ENCODE data around the gene MREG.

MREG gene

GRCh38 chr2:215899141-215900074, 113.9 kb downstream of the MREG start:
- no peak for DNase-seq (ENCODE audit: low read depth)
- TF ChIP-seq, protein P1, sequence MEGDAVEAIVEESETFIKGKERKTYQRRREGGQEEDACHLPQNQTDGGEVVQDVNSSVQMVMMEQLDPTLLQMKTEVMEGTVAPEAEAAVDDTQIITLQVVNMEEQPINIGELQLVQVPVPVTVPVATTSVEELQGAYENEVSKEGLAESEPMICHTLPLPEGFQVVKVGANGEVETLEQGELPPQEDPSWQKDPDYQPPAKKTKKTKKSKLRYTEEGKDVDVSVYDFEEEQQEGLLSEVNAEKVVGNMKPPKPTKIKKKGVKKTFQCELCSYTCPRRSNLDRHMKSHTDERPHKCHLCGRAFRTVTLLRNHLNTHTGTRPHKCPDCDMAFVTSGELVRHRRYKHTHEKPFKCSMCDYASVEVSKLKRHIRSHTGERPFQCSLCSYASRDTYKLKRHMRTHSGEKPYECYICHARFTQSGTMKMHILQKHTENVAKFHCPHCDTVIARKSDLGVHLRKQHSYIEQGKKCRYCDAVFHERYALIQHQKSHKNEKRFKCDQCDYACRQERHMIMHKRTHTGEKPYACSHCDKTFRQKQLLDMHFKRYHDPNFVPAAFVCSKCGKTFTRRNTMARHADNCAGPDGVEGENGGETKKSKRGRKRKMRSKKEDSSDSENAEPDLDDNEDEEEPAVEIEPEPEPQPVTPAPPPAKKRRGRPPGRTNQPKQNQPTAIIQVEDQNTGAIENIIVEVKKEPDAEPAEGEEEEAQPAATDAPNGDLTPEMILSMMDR (conservative IDR thresholded peaks at IDR 0.05; ENCODE audit: low read depth, low read length), result no peak
- no peak overlapping the region for H3K4me3 ChIP-seq (ENCODE audit: low read depth, low read length)

DNA sequence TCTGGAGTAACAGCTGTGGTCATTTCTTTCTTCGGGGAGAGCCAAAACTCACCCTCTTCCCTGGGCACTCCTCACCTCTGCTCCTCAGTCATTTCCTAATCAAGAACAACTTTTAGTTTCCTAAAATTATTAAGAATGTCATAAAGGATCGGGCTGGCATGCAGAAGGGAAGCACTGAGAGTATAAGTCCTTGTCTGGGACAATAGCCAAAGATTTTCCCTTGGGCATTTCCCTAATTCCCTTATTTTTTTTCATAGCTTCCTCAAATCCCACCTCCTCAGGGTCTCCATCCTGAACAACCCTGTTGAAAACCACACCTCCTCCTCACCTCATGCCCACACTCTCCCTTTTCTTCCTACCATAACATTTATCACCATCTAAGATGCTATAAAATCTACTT, 115.0 kb downstream of the MREG start:
- DNase-seq (ENCODE audit: low read depth), result no peak
- TF ChIP-seq, protein P1 (conservative IDR thresholded peaks at IDR 0.05; ENCODE audit: low read depth, low read length), result no peak
- no peak overlapping the region for H3K4me3 ChIP-seq (ENCODE audit: low read depth, low read length)

DNA sequence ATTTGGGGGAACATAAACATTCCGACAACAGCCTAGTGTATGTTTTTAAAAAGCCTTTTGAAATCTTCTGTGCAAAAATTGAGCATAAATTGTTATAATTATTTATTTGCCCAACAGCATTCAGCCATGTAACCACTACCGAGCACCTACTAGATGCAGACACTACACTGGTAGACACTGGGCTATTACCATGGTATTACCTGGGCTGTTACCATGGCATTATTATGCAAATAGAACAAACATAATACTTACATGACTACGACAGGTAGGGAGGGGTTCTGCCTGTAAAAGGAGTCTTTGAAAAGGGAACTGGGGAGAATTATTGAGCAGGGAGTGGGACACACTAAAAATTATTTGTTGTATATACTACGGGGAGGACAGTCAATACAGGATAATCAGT, 116.4 kb downstream of the MREG start:
- H3K4me3 ChIP-seq (ENCODE audit: low read depth, low read length), result no peak overlapping the region
- DNase-seq (ENCODE audit: low read depth), result no peak
- TF ChIP-seq, protein P1 (conservative IDR thresholded peaks at IDR 0.05; ENCODE audit: low read depth, low read length), result no peak

- DNase-seq (ENCODE audit: low read depth), result no peak
- TF ChIP-seq, protein P1 (conservative IDR thresholded peaks at IDR 0.05; ENCODE audit: low read depth, low read length), result no peak
- no peak overlapping the region for H3K4me3 ChIP-seq (ENCODE audit: low read depth, low read length)
These were observed 118.0 kb downstream of the MREG start for GRCh38 chr2:215895330-215895729.

Measured in choroid plexus epithelial cell (primary cell).